WI38 (cell line): ENCODE measurements around the gene FOXN3.

Experiments used
- H3K4me3 ChIP-seq: 2 replicates; pipeline ENCODE4 v1.5.1; 2011; ENCODE audit warnings: low read depth, mild to moderate bottlenecking, control low read depth, low read length
- TF ChIP-seq, protein P1 (sequence below): IDR thresholded peaks from 2 replicates; pipeline ENCODE4 v1.5.1; 2012; ENCODE audit warnings: low read depth, mild to moderate bottlenecking, control low read depth, low read length

FOXN3 gene

DNA sequence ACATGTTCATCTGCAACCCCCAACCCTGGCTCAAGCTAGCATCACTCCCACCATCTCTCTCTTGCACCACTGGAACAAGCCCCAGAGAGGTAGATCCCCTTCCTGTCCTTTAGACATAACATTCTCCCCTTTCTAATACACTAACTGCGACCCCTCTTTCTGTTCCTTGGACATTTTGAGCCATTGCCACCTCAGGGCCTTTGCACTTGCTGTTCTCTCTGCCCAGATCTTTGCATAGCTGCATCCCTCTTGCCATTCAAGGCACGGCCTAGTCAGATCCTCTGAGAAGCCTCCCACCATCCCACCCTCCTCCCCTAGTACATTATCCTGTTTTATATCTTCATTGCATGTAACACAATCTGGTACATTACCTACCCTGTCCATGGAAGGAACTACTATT lies 16.5 kb downstream of the FOXN3 start:
- no peak overlapping the region for H3K4me3 ChIP-seq
- TF ChIP-seq, protein P1, sequence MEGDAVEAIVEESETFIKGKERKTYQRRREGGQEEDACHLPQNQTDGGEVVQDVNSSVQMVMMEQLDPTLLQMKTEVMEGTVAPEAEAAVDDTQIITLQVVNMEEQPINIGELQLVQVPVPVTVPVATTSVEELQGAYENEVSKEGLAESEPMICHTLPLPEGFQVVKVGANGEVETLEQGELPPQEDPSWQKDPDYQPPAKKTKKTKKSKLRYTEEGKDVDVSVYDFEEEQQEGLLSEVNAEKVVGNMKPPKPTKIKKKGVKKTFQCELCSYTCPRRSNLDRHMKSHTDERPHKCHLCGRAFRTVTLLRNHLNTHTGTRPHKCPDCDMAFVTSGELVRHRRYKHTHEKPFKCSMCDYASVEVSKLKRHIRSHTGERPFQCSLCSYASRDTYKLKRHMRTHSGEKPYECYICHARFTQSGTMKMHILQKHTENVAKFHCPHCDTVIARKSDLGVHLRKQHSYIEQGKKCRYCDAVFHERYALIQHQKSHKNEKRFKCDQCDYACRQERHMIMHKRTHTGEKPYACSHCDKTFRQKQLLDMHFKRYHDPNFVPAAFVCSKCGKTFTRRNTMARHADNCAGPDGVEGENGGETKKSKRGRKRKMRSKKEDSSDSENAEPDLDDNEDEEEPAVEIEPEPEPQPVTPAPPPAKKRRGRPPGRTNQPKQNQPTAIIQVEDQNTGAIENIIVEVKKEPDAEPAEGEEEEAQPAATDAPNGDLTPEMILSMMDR = no peak

DNA sequence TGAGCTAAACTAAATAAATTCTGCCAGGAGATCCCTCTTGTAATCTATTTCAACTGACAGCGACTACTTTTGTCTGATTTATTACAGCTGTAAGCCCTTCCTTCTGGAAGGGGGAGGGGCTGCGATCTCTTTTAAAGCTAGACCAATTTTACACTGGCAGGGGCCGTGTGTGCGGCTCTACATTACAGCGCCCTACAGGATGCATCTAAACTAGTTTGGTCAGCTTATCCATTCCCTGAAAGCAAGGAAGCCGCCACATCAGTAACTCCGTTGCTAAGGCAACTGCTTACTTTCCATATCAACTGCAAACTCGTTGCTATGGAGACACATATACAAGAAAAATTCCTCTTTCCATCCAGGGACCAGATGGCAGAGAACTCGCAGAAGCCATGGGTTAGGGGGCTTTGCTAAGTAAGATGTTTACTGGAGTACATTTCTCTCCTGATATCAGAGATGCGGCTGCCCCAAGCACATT lies 17.4 kb downstream of the FOXN3 start:
- TF ChIP-seq, protein P1 = no peak
- no peak overlapping the region for H3K4me3 ChIP-seq

DNA sequence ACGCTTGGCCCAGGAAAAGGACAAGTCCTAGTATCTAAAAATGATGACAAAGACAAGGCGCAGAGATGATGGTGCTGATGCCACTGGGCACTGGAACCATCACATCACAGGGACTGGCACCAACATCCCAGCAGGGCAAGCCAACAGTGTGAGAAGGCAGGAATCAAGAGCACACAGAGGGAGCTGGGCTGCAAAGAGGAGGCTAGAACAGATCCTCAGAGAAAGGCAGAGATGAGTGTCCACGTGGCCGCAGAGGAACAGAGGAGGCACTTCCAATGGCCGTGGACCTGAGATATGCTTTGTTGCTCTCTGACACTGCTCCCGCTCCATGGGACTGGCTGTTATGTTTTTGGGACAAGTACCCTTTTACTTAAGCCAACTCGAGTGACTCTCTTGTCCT lies 17.9 kb downstream of the FOXN3 start:
- TF ChIP-seq, protein P1 = no peak
- no peak overlapping the region for H3K4me3 ChIP-seq

DNA sequence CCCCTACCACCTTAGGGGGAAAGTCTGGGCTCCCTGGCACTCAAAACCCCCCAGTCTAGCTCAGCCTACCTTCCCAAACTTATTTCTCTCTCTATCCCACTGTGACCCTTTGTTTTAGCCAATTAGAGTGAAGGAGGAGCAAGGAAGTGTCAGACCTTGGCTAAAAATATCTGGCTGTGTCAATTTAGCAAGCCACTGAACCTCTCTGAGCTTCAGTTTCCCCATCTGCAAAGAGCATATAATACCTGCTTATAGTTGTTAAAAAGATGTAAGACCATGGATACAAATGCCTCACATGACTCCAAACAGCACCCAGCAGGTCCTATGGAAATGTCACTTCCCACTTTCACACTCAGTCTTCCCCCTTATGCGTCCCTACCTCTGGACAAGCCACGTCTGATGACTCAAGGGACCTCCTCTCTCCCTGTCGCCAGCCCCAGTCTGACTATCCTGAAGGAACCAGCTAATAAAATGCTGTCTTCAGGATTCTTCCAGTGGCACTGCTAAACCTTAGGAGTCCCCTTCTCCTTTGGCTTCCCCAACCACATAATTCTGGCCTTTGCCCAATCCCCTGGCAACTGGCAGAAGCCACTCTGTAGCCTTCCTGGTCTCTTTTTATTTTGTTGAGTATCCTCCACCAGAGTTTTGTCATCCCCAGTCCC lies 19.3 kb downstream of the FOXN3 start:
- no peak overlapping the region for H3K4me3 ChIP-seq
- TF ChIP-seq, protein P1 = no peak

DNA sequence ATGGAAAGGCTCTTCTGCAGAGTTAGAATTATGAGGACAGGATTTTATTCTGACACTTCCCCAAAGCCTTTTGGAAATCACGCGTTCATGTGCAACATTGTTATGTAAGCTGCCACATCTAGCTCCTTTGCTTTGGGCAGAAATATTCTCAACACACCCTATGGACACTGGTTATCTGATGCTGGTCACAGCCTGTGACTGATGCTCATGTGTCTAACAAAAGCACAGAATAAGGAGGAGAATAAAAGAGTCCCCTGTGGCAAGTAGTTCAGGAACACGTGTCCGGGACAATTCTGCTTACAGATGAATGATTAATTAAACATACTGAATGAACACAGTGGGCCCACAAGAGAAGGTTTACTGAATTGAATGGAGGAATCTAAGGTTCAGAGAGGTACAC lies 22.1 kb downstream of the FOXN3 start:
- H3K4me3 ChIP-seq = no peak overlapping the region
- TF ChIP-seq, protein P1 = no peak

DNA sequence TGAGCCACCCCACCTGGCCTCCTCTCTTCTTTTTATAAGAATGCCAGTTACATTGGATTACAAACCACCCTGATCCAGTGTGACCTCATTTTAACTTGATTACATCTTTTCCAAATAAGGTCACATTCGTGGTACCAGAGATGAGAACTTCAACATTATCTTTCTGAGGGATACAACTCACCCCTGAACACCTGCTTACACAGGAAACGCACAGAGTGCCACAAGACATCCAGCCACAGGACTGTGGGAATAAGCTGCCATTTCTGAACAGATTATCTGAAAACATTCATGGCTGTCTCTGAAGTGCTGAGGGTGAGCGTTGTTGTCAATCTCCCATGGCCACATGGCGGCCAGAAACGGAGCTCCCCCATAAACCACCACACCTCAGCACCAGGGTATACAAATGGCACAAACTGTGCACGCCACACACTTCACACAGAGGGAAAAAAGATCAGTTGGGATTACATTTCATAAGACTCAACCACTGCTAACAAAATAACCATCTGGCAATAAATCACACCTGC lies 23.7 kb downstream of the FOXN3 start:
- TF ChIP-seq, protein P1 = no peak
- no peak overlapping the region for H3K4me3 ChIP-seq

DNA sequence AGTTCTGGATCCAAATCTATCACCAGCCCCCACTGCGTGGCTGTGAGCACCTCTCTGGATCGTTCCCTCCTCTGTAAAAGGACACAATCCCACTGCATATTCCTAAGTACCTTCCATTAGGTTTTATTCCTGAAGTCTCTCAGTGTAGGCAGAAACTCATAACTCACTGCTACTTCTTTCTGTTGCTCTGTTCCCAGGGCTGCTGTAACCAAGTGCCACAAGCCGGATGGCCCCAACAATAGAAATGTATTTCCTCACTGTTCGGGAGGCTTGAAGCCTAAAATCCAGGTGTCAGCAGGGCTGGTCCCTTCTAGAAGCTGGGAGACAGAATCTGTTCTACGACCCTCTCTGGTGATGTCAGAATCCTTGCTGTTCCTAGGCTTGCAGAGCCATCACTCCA lies 24.9 kb downstream of the FOXN3 start:
- TF ChIP-seq, protein P1 = no peak
- H3K4me3 ChIP-seq = no peak overlapping the region
